ENCODE measurements around the gene FRMD4A.
"Not testable (repeated sequence)": the region's sequence is repeated elsewhere in the genome, so short reads cannot be mapped to it uniquely, and the experiment has no call there.

The FRMD4A gene

GRCh38 chr10:13773043-13773442 is 557.7 kb downstream of the FRMD4A start:
- no peak for DNase-seq

- no peak for DNase-seq
Observed at GRCh38 chr10:13771992-13772391, 558.7 kb downstream of the FRMD4A start.

- DNase-seq = no peak
Observed at GRCh38 chr10:13770760-13771493, 559.8 kb downstream of the FRMD4A start.

DNA sequence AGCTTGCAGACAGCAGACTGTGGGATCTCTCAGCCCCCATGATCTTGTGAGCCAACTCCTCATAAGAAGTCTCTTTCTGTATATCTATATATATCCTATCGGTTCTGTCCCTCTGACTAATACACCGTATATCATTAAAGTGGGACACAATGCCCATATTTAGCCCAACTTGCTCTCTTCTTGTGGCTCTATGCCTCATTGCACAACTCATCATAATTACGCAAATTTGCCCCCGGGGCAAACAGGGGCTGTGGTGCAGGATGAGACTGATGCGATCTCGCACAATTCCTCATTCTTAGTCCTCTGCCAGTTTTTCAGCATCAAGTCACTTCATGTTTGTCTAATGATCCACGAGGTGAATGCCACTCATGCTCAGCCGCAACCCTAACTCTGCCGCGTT is 560.8 kb downstream of the FRMD4A start:
- DNase-seq = no peak

- no peak for DNase-seq
Observed at GRCh38 chr10:13767676-13768178, 563.0 kb downstream of the FRMD4A start.

DNA sequence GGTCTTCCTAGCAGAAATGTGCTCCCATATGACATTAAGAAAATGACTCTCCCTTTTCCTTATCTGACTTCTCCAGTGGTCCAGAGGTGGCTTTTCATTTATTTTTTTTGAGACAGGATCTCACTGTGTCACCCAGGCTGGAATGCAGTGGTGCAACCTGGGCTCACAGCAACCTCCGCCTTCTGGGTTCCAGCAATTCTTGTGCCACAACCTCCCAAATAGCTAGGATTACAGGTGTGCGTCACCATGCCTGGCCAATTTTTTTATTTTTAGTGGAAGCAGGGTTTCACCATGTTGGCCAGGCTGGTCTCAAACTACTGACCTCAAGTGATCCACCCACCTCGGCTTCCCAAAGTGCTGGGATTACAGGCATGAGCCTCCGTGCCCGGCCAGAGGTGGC is 563.6 kb downstream of the FRMD4A start:
- not testable (repeated sequence) for DNase-seq

DNA sequence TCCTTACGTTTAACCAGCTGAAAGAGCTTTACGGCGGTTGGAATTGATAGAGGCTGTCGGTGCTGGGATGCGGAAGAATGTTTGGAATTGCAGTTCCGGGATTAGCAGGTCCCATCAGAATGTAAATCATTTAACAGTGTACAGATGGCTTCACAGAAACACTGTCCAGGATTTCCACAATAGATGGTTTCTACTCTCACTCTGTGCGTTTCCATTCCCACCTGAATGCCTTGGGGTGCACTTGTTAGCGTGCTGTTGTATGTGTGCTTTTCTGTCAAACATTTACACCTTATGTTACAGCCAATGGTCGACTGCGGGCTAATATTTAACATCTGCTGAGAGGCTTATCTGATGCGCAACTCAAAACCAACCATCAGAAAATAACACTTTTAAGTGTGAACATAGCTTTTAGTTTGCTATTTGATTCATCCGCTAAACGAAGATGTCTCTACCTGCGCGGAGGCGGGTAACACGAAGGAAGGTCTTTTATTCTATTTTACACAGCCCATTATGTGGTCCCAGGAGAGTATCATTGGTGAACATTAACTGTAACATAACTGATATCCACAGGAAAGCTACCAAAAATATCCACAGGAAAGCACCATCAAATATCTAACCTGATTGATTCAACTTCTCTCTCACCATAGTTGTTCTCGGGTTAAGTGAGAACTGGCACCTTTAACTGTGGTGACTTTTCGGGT is 564.9 kb downstream of the FRMD4A start:
- no peak for DNase-seq

DNA sequence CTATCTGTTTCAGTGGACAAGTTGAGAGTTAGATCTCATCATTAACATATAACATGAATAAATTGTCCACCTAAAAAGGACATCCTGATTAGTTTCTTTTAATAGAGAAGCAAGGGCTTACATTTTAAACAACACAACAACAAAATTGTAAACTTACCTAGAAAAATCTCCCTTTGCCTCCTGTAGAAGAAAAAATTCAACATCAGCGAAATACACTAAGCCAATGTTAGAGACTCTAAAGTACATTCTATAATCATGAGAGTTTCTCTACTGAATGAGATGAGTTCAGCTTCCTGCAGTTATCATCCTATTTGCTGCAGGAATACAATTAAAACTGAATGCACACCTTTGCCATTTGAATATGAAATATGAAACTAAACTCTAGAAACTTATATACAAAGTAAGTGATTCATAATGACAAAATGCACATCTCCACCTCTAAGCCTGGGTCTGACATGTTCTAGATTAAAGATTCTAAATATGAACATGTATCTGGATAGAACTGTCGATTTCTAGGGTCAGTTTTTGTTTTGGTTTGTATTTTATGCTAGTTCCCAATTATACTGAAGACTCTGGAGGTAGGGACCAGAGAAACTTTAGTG is 569.1 kb downstream of the FRMD4A start:
- no peak for DNase-seq

DNA sequence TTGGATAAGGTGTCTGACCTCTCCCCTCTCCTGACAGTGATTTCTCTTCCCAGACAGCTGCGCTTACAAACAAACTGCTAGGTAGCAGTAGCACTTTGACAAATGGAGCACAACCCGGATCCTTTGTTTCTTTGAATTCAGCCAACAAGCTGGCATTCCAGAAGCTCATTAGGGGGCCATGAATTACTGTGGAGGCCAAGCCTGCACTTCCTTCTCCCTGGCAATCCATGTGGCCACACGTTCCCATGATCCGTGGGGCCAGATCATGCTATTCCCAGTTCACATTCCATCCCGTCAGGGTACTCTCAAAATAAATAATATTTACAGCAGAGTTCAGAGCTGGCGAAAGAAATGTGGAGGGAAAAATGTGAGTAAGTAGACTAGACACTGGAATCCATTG is 571.6 kb downstream of the FRMD4A start:
- DNase-seq = no peak

GRCh38 chr10:13758756-13759155 is 572.0 kb downstream of the FRMD4A start:
- DNase-seq = no peak

- DNase-seq = no peak
Observed at GRCh38 chr10:13758312-13758711, 572.4 kb downstream of the FRMD4A start.

- no peak for DNase-seq
Observed at GRCh38 chr10:13754277-13754676, 576.4 kb downstream of the FRMD4A start.

DNA sequence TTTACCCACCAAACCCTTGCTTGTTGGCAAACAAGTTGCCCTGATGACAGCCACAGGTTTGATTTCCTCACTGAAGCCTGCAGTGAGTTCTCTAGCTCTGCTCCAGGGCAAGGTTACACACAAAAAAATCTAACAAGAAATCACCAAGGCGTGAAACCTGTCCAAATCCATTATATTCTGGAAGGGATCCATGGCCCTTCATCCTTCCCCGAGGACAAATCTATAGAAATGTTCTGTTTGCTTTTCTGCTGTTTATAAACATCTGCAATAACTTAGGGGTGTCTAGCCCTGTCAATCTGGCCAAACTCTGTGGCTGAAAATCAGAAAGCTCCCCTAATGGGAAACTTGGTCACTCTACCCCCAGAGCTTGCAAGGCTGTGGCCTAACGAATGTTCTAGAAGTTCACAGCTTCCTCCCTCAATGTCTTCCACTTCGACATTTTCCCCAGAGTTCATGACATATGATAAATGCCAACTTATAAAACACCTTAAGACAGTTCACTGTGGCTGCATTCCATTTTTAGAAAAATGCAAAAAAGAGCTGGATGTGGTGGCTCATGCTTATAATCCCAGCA is 579.4 kb downstream of the FRMD4A start:
- DNase-seq = no peak

GRCh38 chr10:13750299-13751190 is 580.2 kb downstream of the FRMD4A start:
- no peak for DNase-seq

DNA sequence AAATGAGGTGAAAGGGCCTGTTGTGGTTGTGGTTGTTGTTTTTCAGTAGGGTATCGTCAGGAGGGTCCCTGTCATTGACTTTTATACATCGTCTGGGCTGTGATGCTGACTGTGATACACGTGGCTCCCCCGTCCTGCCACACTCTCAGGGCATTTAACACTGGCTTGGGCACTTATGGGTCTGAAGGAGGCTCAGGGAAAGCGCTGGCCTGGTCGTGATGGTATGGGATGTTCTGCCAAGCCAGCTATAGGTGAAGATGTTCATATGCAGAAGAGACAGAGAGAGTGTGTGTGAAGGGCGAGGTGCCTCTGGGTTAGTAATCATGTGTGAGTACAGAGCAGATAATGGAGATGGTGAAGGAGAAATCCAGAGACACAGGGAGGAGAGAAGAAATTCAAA is 585.5 kb downstream of the FRMD4A start:
- no peak for DNase-seq

DNA sequence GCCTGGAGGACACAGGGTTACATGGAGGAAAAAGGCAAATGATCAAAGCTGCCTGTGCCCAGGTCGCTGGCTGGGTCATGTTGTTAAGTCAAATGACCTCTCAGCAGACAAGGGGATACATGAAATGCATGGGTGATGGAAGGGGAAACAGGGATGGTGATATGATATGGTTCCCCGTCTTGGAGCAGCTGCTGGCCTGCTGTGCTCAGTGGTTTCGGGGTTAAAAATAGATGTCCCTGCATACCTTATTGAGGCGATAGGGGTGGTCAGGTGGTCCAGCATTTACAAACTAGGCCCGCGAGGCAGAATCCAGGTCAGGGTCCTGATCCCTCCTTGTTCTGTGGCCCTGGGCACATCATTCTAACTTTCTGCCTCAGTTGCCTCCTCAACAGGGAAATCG is 586.8 kb downstream of the FRMD4A start:
- no peak for DNase-seq

GRCh38 chr10:13743101-13743693 is 587.5 kb downstream of the FRMD4A start:
- DNase-seq = no peak

GRCh38 chr10:13741438-13741837 is 589.3 kb downstream of the FRMD4A start:
- no peak for DNase-seq

GRCh38 chr10:13740461-13740860 is 590.3 kb downstream of the FRMD4A start:
- DNase-seq = no peak

DNA sequence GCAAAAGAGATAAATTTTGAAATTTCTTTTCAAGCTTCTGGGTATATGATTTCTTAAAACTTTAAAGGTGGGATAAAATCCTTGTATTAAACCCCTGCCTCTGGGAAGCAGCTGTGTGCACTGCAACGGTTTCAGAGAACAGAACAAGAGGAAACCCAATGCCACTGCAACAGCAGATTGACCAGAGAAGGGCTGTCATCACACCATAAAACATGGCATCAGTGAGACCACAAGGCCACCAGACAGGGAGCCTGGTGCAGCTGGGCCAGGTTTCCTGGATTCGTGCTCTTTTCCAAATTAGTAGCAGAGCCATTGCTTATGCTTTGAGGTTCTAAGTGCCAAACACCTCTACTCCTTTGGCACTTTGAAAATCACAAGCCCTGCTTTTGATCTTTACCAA is 591.5 kb downstream of the FRMD4A start:
- no peak for DNase-seq

DNA sequence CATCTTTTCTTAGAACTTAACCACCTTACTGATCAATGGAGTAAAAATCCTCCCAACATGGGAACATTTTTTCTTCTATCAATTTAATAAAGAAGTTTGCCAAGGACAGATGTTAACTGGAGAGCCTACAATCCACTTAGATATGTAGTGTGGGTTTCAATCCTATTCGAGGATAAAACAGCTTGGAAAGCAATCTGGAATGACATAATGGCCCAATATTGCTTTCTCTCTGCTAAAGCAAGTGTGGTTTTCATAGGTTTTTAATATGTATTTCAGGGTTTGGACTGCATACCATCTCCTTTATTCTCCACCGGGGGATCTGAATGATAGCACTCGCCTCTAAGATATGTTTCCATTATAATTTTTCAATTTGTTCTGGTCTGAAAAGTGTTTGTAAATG is 594.2 kb downstream of the FRMD4A start:
- no peak for DNase-seq

- DNase-seq = no peak
Observed at GRCh38 chr10:13734151-13734550, 596.6 kb downstream of the FRMD4A start.
